Daoy (cell line): ENCODE measurements around the gene PCLO. TPM values are rescaled to one million over a fixed set of nuclear protein-coding genes. Genes with fewer than 3 reads are reported as not detected.
A peak's percentile ranks its signal among the peaks of the same experiment; 100 is the strongest.
"Not testable (repeated sequence)": the region's sequence is repeated elsewhere in the genome, so short reads cannot be mapped to it uniquely, and the experiment has no call there.

Experiments
- DNase-seq: peaks from one replicate; pipeline ENCODE4 v3.0.0-alpha.2; 2015; ENCODE audit warnings: low read depth
- total RNA-seq: library from RNA; depleted of rRNA; stranded (reverse); fragments of >200 nt; shearing (Covaris generic); gene quantifications from 2 replicates; pipeline ENCODE4 v1.2.3, GENCODE V29; 2014

PCLO gene
- total RNA-seq, 1 experiment from 2014 or later: 5.1 TPM

DNA sequence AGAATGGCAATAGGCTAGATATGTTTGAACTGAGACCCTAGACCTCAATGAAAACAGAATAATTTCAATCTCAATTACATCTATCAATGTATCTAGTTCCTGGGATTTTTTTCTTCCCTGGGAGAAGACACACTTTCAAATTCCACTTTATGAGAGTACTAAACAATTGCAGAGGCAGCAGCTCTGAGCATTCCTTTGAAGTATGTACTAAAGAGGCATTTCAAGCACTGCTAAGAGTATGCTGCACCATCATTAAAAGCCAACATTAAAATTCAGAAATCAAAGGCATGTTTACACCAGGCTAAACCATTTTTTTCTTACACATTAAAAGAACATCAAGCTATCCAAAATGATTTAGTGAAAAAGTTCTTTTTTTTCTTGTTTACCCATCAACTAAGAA, 421.2 kb downstream of the PCLO start:
- DNase-seq: no peak

- DNase-seq: peak; percentile 59
These were observed 422.3 kb downstream of the PCLO start for GRCh38 chr7:82740246-82740848.

- DNase-seq: no peak
These were observed 426.1 kb downstream of the PCLO start for GRCh38 chr7:82736633-82737032.

DNA sequence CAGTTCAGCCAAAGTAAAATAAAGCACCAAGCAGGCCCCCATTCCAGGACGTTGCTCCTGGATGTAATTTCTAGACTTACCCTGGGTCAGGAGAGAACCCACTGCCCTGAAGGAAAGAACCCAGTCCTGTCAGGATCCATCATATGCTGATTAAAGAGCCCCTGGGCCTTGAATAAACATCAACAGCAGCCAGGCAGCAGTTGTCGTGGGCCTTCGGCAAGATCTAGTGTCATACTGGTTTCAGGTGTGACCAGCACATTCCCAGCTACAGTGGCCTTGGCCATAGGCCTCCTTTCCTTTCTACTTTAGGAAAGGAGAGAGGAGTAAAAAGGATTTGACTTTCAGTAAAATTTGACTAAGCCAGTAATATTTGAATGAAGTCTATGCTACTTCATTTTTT, 430.0 kb downstream of the PCLO start:
- no peak for DNase-seq

DNA sequence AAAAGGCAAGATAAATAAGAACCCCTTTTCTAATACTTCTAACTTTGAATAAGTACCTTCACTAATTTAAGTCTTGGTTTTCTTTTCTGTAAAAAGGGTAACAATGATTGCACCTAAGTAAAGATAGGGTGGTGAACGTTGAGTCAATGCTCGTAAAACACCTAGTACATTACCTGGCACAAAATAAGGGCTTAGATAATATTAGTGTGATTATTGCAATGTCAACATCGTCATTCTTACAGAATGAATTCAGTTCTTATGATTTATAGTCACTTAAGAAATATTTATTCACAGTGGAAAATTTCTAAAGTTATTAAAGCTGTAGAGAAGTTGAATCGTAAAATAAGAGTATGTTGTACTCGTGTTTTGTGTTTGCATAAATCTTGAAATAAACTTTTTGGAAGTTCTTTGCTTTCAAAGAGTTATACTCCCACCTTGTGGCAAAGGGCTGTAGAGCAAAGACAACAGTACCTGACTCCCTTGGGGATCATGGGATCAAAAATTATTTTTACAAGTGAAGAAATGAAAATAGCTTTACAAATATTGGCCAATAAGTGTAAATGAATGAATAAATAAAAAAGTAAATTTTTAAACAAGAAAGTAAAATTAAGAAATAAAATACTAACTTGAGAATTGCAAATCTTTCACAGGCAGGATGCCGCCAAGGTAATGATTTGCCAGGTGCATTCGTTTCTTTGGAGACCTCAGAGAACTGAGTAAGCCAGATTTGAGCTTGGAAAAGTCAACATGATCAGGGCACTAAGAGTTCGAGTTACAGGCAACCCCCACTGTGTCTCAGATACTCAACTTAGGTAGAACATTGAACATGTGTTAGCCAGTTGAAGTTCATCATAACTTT, 433.3 kb downstream of the PCLO start:
- peak; percentile 17 for DNase-seq

- DNase-seq: no peak
These were observed 436.5 kb downstream of the PCLO start for GRCh38 chr7:82726038-82726800.

DNA sequence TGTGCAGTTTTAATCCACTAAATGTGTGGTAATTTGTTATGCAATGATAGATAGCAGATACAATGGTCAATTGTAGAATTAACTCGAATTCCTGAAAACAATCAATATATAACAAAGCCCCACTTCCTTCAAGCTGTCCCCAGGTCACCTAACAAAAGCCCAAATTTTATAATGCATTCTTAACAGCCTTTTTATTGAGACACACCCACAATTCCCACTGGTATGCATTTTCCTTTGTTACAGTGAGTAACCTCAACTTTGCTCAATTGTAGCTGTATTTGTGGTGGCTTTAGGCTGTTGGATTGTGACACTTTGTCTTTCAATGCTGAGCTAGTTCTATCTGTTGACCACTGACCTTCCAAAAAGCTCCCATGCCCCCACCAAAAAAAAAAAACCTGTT, 439.3 kb downstream of the PCLO start:
- DNase-seq: no peak

DNA sequence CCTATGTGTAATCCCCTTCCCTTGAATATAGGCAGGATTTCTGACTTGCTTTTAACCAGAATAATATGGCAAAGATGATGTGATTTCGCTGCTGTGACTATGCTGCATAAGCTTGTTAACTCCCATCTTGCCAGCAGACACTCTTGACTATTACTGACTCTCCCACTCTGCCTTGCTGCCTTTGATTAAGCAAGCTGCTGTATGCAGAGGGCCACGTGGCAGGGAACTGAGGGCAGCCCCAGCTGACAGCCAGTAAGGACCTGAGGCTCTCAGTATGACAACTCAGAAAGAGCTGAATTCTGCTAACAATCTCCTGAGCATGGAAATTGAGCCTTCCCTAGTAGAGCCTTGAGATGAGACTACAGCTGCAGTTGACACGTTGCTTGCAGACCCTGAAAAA, 439.7 kb downstream of the PCLO start:
- DNase-seq: no peak

- DNase-seq: no peak
These were observed 447.3 kb downstream of the PCLO start for GRCh38 chr7:82715344-82715743.

DNA sequence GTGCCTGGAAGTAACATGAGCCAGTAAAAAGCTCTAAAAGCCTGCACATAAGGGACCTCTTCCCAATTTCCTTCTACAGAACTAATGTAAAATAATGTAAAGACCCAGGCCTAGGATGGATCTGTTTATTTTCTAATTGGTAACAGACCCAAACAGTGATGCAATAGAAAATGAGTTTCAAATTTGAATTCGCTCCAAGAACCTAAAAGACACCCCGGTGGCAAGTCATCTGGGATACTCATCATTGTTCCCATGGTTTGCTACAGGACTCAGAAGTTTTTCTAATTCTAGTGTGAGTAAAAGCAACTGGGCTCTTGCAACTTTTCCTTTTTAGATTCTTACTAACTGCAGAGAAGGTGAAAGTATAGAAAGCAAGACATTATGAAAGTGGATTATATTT, 447.8 kb downstream of the PCLO start:
- no peak for DNase-seq

DNA sequence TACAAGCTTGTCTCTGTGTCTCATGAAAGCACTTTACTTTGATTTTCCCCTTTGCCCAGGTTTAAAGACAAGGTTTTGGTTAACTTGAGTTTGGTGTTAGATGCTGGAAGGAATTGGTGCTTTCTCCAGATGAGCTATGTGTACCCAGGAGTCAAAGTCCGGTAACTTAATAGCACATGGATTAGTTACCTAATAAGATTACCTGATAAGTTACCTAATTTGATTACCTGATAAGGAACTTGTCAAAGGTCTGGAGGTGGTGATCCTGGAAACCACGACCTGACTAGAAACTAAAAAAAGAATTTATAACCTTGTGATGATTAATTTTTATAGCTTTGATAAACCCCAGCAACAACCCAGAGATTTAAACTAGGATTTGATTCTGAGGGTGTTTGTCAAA, 449.2 kb downstream of the PCLO start:
- DNase-seq: no peak

- DNase-seq: not testable (repeated sequence)
These were observed 456.3 kb downstream of the PCLO start for GRCh38 chr7:82706344-82706743.

DNA sequence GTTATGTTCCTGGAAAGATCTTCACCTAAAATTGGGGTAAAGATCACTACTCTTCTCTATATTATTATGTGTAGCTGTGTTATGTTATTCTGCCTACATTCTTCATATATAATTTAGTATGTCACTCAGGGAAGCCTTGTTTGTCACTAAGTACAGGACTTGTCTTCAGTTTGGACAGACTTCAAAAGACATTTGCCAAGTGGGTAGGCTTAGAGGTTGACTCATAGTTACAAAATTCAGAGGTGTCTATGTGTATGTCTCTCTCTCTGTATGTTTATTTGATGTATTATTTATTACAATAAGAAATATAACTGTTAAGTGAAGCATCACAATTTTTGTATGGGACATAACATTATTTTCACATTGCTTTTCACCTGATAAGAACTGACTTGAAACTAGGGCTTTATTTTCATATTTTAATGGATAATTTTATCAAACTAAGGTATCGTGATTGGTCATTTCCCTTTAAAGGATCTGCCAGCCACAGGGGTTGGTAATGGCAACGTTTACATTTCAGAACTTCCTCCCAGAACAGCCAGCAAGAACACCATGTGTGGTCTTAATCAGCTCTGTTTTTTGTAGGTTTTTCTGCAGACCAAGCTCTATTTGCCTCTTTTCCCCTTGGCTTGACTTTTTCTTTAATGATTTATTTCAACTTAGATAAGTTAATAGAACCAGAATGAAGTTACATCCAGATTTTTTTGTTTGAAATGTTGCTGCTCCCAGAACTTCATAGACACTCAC, 457.0 kb downstream of the PCLO start:
- no peak for DNase-seq

GRCh38 chr7:82704121-82704520, 458.6 kb downstream of the PCLO start:
- no peak for DNase-seq
